Measurements from ENCODE around the gene ZNF195.
"Not testable (repeated sequence)": the region's sequence is repeated elsewhere in the genome, so short reads cannot be mapped to it uniquely, and the experiment has no call there.

ZNF195 gene

GRCh38 chr11:3346587-3346986 is 32.4 kb downstream of the ZNF195 start:
- no peak overlapping the region for H2AFZ ChIP-seq (ENCODE audit: low read length, unreplicated experiment)
- peaks cover 56% of the 10 kb centered on the region for H3K27me3 ChIP-seq (ENCODE audit: insufficient read depth, low read length)
- H3K36me3 ChIP-seq (ENCODE audit: insufficient read depth, low read length), result no peaks in the 10 kb centered on the region
- no peak overlapping the region for H3K4me3 ChIP-seq (ENCODE audit: low read depth, low read length)
- no peaks in the 10 kb centered on the region for H3K79me2 ChIP-seq (ENCODE audit: control insufficient read depth, insufficient read depth, low read length, unreplicated experiment)
- H3K27ac ChIP-seq (ENCODE audit: low read depth, low read length), result no peak overlapping the region
- no peaks in the 10 kb centered on the region for H3K4me1 ChIP-seq (ENCODE audit: control insufficient read depth, insufficient read depth, low read length, unreplicated experiment)

- no peak overlapping the region for H3K4me3 ChIP-seq (ENCODE audit: low read depth, low read length)
- no peak overlapping the region for H3K27ac ChIP-seq (ENCODE audit: low read depth, low read length)
- no peaks in the 10 kb centered on the region for H3K4me1 ChIP-seq (ENCODE audit: control insufficient read depth, insufficient read depth, low read length, unreplicated experiment)
- H3K27me3 ChIP-seq (ENCODE audit: insufficient read depth, low read length), result peaks cover 56% of the 10 kb centered on the region
- no peaks in the 10 kb centered on the region for H3K36me3 ChIP-seq (ENCODE audit: insufficient read depth, low read length)
- no peaks in the 10 kb centered on the region for H3K79me2 ChIP-seq (ENCODE audit: control insufficient read depth, insufficient read depth, low read length, unreplicated experiment)
- H2AFZ ChIP-seq (ENCODE audit: low read length, unreplicated experiment), result no peak overlapping the region
These were observed 33.2 kb downstream of the ZNF195 start for GRCh38 chr11:3345736-3346135.

GRCh38 chr11:3344327-3345174 is 34.4 kb downstream of the ZNF195 start:
- Histone ChIP-seq H3K4me1 (ENCODE audit: control insufficient read depth, insufficient read depth, low read length, unreplicated experiment) (peaks cover 9% of the 10 kb centered on the region), H2AFZ (ENCODE audit: low read length, unreplicated experiment) (no peak overlapping the region), H3K27me3 (ENCODE audit: insufficient read depth, low read length) (peaks cover 53% of the 10 kb centered on the region), H3K27ac (ENCODE audit: low read depth, low read length) (no peak overlapping the region), H3K36me3 (ENCODE audit: insufficient read depth, low read length) (no peaks in the 10 kb centered on the region), H3K79me2 (ENCODE audit: control insufficient read depth, insufficient read depth, low read length, unreplicated experiment) (no peaks in the 10 kb centered on the region), H3K4me3 (ENCODE audit: low read depth, low read length) (no peak overlapping the region)

GRCh38 chr11:3342709-3343108 is 36.2 kb downstream of the ZNF195 start:
- peaks cover 55% of the 10 kb centered on the region for H3K27me3 ChIP-seq (ENCODE audit: insufficient read depth, low read length)
- H3K27ac ChIP-seq (ENCODE audit: low read depth, low read length), result no peak overlapping the region
- no peaks in the 10 kb centered on the region for H3K36me3 ChIP-seq (ENCODE audit: insufficient read depth, low read length)
- no peaks in the 10 kb centered on the region for H3K79me2 ChIP-seq (ENCODE audit: control insufficient read depth, insufficient read depth, low read length, unreplicated experiment)
- H3K4me3 ChIP-seq (ENCODE audit: low read depth, low read length), result no peak overlapping the region
- peaks cover 10% of the 10 kb centered on the region for H3K4me1 ChIP-seq (ENCODE audit: control insufficient read depth, insufficient read depth, low read length, unreplicated experiment)
- no peak overlapping the region for H2AFZ ChIP-seq (ENCODE audit: low read length, unreplicated experiment)

- H3K4me1 ChIP-seq (ENCODE audit: control insufficient read depth, insufficient read depth, low read length, unreplicated experiment), result peaks cover 10% of the 10 kb centered on the region
- no peak overlapping the region for H3K27ac ChIP-seq (ENCODE audit: low read depth, low read length)
- H3K4me3 ChIP-seq (ENCODE audit: low read depth, low read length), result no peak overlapping the region
- no peaks in the 10 kb centered on the region for H3K79me2 ChIP-seq (ENCODE audit: control insufficient read depth, insufficient read depth, low read length, unreplicated experiment)
- peaks cover 48% of the 10 kb centered on the region for H3K27me3 ChIP-seq (ENCODE audit: insufficient read depth, low read length)
- H2AFZ ChIP-seq (ENCODE audit: low read length, unreplicated experiment), result no peak overlapping the region
- H3K36me3 ChIP-seq (ENCODE audit: insufficient read depth, low read length), result no peaks in the 10 kb centered on the region
These were observed 37.6 kb downstream of the ZNF195 start for GRCh38 chr11:3341298-3341697.

DNA sequence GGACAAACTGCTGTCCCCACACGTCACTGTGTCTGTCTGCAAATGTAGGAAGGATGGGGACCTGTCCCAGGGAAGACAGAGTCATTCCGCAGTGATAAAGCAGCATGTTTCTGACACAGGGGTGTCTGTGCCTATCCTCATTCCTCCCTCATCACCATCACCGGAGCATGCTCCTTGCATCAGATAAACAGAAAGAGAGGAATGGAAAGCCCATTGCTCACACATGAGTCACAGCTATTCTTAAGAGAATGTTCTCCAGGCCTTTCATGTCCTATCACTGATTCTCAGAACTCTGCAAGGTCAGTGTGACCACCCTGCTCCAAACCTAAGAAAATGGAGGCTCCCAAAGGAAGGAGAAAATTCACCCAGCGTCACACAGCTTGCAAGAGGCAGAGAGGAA is 38.9 kb downstream of the ZNF195 start:
- no peaks in the 10 kb centered on the region for H3K36me3 ChIP-seq (ENCODE audit: insufficient read depth, low read length)
- no peaks in the 10 kb centered on the region for H3K79me2 ChIP-seq (ENCODE audit: control insufficient read depth, insufficient read depth, low read length, unreplicated experiment)
- no peak overlapping the region for H3K4me3 ChIP-seq (ENCODE audit: low read depth, low read length)
- H2AFZ ChIP-seq (ENCODE audit: low read length, unreplicated experiment), result no peak overlapping the region
- peaks cover 38% of the 10 kb centered on the region for H3K27me3 ChIP-seq (ENCODE audit: insufficient read depth, low read length)
- no peak overlapping the region for H3K27ac ChIP-seq (ENCODE audit: low read depth, low read length)
- H3K4me1 ChIP-seq (ENCODE audit: control insufficient read depth, insufficient read depth, low read length, unreplicated experiment), result peaks cover 10% of the 10 kb centered on the region

DNA sequence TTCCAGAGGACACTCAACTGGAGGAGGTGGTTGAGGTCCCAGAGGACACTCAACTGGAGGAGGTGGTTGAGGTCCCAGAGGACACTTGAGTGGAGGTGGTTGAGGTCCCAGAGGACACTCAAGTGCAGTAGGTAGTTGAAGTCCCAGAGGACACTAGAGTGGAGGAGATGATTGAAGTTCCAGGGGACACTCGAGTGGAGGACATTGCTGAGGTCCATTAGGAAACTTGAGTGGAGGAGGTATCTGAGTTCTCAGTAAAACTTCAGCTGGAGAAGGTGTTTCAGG is 39.7 kb downstream of the ZNF195 start:
- Histone ChIP-seq H2AFZ (ENCODE audit: low read length, unreplicated experiment) (no peak overlapping the region), H3K36me3 (ENCODE audit: insufficient read depth, low read length) (no peaks in the 10 kb centered on the region), H3K79me2 (ENCODE audit: control insufficient read depth, insufficient read depth, low read length, unreplicated experiment) (no peaks in the 10 kb centered on the region), H3K4me1 (ENCODE audit: control insufficient read depth, insufficient read depth, low read length, unreplicated experiment) (peaks cover 10% of the 10 kb centered on the region), H3K4me3 (ENCODE audit: low read depth, low read length) (no peak overlapping the region), H3K27ac (ENCODE audit: low read depth, low read length) (no peak overlapping the region), H3K27me3 (ENCODE audit: insufficient read depth, low read length) (peaks cover 31% of the 10 kb centered on the region)

GRCh38 chr11:3338569-3339339 is 40.2 kb downstream of the ZNF195 start:
- Histone ChIP-seq H3K79me2 (ENCODE audit: control insufficient read depth, insufficient read depth, low read length, unreplicated experiment) (no peaks in the 10 kb centered on the region), H3K4me1 (ENCODE audit: control insufficient read depth, insufficient read depth, low read length, unreplicated experiment) (peaks cover 10% of the 10 kb centered on the region), H3K27ac (ENCODE audit: low read depth, low read length) (no peak overlapping the region), H3K27me3 (ENCODE audit: insufficient read depth, low read length) (peaks cover 28% of the 10 kb centered on the region), H3K36me3 (ENCODE audit: insufficient read depth, low read length) (no peaks in the 10 kb centered on the region), H2AFZ (ENCODE audit: low read length, unreplicated experiment) (no peak overlapping the region), H3K4me3 (ENCODE audit: low read depth, low read length) (no peak overlapping the region)

- H3K4me3 ChIP-seq (ENCODE audit: low read depth, low read length); H2AFZ ChIP-seq (ENCODE audit: low read length, unreplicated experiment); H3K36me3 ChIP-seq (ENCODE audit: insufficient read depth, low read length); H3K27ac ChIP-seq (ENCODE audit: low read depth, low read length); H3K79me2 ChIP-seq (ENCODE audit: control insufficient read depth, insufficient read depth, low read length, unreplicated experiment); H3K27me3 ChIP-seq (ENCODE audit: insufficient read depth, low read length): not testable (repeated sequence)
- H3K4me1 ChIP-seq (ENCODE audit: control insufficient read depth, insufficient read depth, low read length, unreplicated experiment), result peaks cover 10% of the 10 kb centered on the region
These were observed 42.5 kb downstream of the ZNF195 start for GRCh38 chr11:3336420-3336819.

- not testable (repeated sequence) for H3K27ac ChIP-seq (ENCODE audit: low read depth, low read length); H3K27me3 ChIP-seq (ENCODE audit: insufficient read depth, low read length); H3K4me3 ChIP-seq (ENCODE audit: low read depth, low read length); H2AFZ ChIP-seq (ENCODE audit: low read length, unreplicated experiment); H3K79me2 ChIP-seq (ENCODE audit: control insufficient read depth, insufficient read depth, low read length, unreplicated experiment); H3K36me3 ChIP-seq (ENCODE audit: insufficient read depth, low read length); H3K4me1 ChIP-seq (ENCODE audit: control insufficient read depth, insufficient read depth, low read length, unreplicated experiment)
These were observed 45.8 kb downstream of the ZNF195 start for GRCh38 chr11:3333157-3333556.

DNA sequence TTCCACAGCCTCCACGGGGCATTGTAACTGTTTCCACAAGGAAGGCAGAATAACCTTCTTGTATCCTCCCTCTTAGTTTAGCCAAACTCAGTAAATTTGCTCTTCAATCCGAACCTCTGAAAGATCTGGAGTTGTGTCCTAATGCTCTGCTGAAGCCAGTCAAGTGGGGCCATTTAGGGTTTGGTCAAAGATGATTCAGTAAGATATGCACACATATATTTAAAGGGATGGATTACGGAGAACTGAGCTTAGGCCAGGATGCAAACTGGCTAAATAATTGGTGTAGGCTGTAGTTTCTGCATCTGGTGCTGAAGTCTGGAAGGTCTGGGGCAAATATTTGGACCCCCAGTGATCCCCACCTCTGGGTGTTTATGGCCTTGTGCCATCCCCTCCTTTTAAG is 47.9 kb downstream of the ZNF195 start:
- H3K36me3 ChIP-seq (ENCODE audit: insufficient read depth, low read length); H2AFZ ChIP-seq (ENCODE audit: low read length, unreplicated experiment); H3K4me3 ChIP-seq (ENCODE audit: low read depth, low read length); H3K4me1 ChIP-seq (ENCODE audit: control insufficient read depth, insufficient read depth, low read length, unreplicated experiment); H3K79me2 ChIP-seq (ENCODE audit: control insufficient read depth, insufficient read depth, low read length, unreplicated experiment); H3K27ac ChIP-seq (ENCODE audit: low read depth, low read length); H3K27me3 ChIP-seq (ENCODE audit: insufficient read depth, low read length): not testable (repeated sequence)

Measured in ACC112 (cell line).